Memory B cell (primary cell): ENCODE data around the gene GNGT1.

ENCODE experiments used
- ATAC-seq: fragments of 150-1000 bp; cut with Tn5 transposase; 2 replicates; pipeline ENCODE4 v1.10.0; 2021; ENCODE audit warnings: low read depth, mild to moderate bottlenecking, moderate library complexity
- DNase-seq, 2 donors: peaks; one replicate each; pipeline ENCODE4 v3.0.0; 2022; ENCODE audit warnings: low spot score in 2 of 2
- H3K27ac Mint-ChIP-seq: one replicate; pipeline ENCODE4 v1.8.0; 2022; ENCODE audit warnings: mild to moderate bottlenecking, moderate library complexity, mixed read lengths
- H3K27me3 Mint-ChIP-seq: one replicate; pipeline ENCODE4 v1.8.0; 2022; ENCODE audit warnings: mixed read lengths
- H3K36me3 Mint-ChIP-seq: one replicate; pipeline ENCODE4 v1.8.0; 2022; ENCODE audit warnings: mild to moderate bottlenecking, mixed read lengths
- H3K4me1 Mint-ChIP-seq: one replicate; pipeline ENCODE4 v1.8.0; 2022; ENCODE audit warnings: mixed read lengths
- H3K4me3 Mint-ChIP-seq: one replicate; pipeline ENCODE4 v1.8.0; 2022; ENCODE audit warnings: mild to moderate bottlenecking, moderate library complexity, mixed read lengths
- H3K9me3 Mint-ChIP-seq: one replicate; pipeline ENCODE4 v1.8.0; 2022; ENCODE audit warnings: mixed read lengths

Gene GNGT1

GRCh38 chr7:93906267-93906666, at the start of gene GNGT1:
Gene GNGT1, plus strand, starts transcription at chr7:93906567. Its CDS starts 180 bp downstream, at chr7:93906747.
- no peak for ATAC-seq
- no peak within 1 kb of the TSS for H3K4me3 Mint-ChIP-seq
- H3K4me1 Mint-ChIP-seq: no peaks in the 10 kb centered on the region
- H3K27ac Mint-ChIP-seq: no peak within 1 kb of the TSS
- H3K9me3 Mint-ChIP-seq: no peaks in the 10 kb centered on the region
- H3K27me3 Mint-ChIP-seq: no peaks in the 10 kb centered on the region
- no peaks in the 10 kb centered on the region for H3K36me3 Mint-ChIP-seq
- no peak for DNase-seq

- ATAC-seq (no peak), DNase-seq (no peak)
- Mint-ChIP-seq H3K9me3 (no peaks in the 10 kb centered on the region), H3K27ac (no peak overlapping the region), H3K4me3 (no peak overlapping the region), H3K27me3 (peaks cover 6% of the 10 kb centered on the region), H3K36me3 (no peaks in the 10 kb centered on the region), H3K4me1 (no peaks in the 10 kb centered on the region)
Observed at GRCh38 chr7:93858857-93859256, 47.5 kb upstream of the GNGT1 start.

GRCh38 chr7:93860261-93860660, 46.1 kb upstream of the GNGT1 start:
- ATAC-seq (no peak), DNase-seq (no peak)
- H3K4me3 Mint-ChIP-seq: no peak overlapping the region
- no peaks in the 10 kb centered on the region for H3K4me1 Mint-ChIP-seq
- no peaks in the 10 kb centered on the region for H3K36me3 Mint-ChIP-seq
- H3K27ac Mint-ChIP-seq: no peak overlapping the region
- peaks cover 6% of the 10 kb centered on the region for H3K27me3 Mint-ChIP-seq
- H3K9me3 Mint-ChIP-seq: no peaks in the 10 kb centered on the region

- ATAC-seq (no peak), DNase-seq (no peak)
Observed at GRCh38 chr7:93861325-93861949, 44.9 kb upstream of the GNGT1 start.

GRCh38 chr7:93862651-93863050, 43.7 kb upstream of the GNGT1 start:
- Mint-ChIP-seq H3K4me1 (no peaks in the 10 kb centered on the region), H3K27ac (no peak overlapping the region)

More at GRCh38 chr7:93861325-93861949, 44.9 kb upstream of the GNGT1 start:
- Mint-ChIP-seq H3K36me3 (no peaks in the 10 kb centered on the region), H3K9me3 (no peaks in the 10 kb centered on the region), H3K4me3 (no peak overlapping the region), H3K4me1 (no peaks in the 10 kb centered on the region), H3K27me3 (peaks cover 6% of the 10 kb centered on the region), H3K27ac (no peak overlapping the region)

GRCh38 chr7:93866886-93867285, 39.5 kb upstream of the GNGT1 start:
- H3K4me1 Mint-ChIP-seq: no peaks in the 10 kb centered on the region
- H3K27ac Mint-ChIP-seq: no peak overlapping the region
- H3K4me3 Mint-ChIP-seq: no peak overlapping the region
- DNase-seq (no peak), ATAC-seq (no peak)
- no peaks in the 10 kb centered on the region for H3K9me3 Mint-ChIP-seq
- H3K36me3 Mint-ChIP-seq: no peaks in the 10 kb centered on the region
- peaks cover 3% of the 10 kb centered on the region for H3K27me3 Mint-ChIP-seq

More at GRCh38 chr7:93862651-93863050, 43.7 kb upstream of the GNGT1 start:
- no peaks in the 10 kb centered on the region for H3K9me3 Mint-ChIP-seq
- H3K27me3 Mint-ChIP-seq: peaks cover 3% of the 10 kb centered on the region
- H3K4me3 Mint-ChIP-seq: no peak overlapping the region
- ATAC-seq (no peak), DNase-seq (no peak)
- no peaks in the 10 kb centered on the region for H3K36me3 Mint-ChIP-seq

- Mint-ChIP-seq H3K4me3 (no peak overlapping the region), H3K27me3 (no peaks in the 10 kb centered on the region), H3K27ac (no peak overlapping the region), H3K36me3 (peaks cover 2% of the 10 kb centered on the region), H3K9me3 (peaks cover 3% of the 10 kb centered on the region), H3K4me1 (peaks cover 3% of the 10 kb centered on the region)
- ATAC-seq (no peak), DNase-seq (no peak)
Observed at GRCh38 chr7:93873998-93874574, 32.3 kb upstream of the GNGT1 start.

GRCh38 chr7:93877742-93878141, 28.6 kb upstream of the GNGT1 start:
- Mint-ChIP-seq H3K4me1 (peaks cover 3% of the 10 kb centered on the region), H3K9me3 (peaks cover 8% of the 10 kb centered on the region), H3K27ac (no peak overlapping the region), H3K4me3 (no peak overlapping the region), H3K36me3 (peaks cover 4% of the 10 kb centered on the region), H3K27me3 (peaks cover 1% of the 10 kb centered on the region)
- no peak for ATAC-seq
- DNase-seq: no peak

GRCh38 chr7:93879356-93879755, 27.0 kb upstream of the GNGT1 start:
- H3K4me1 Mint-ChIP-seq: peaks cover 3% of the 10 kb centered on the region
- H3K4me3 Mint-ChIP-seq: no peak overlapping the region
- no peak overlapping the region for H3K27ac Mint-ChIP-seq

GRCh38 chr7:93882468-93882867, 23.9 kb upstream of the GNGT1 start:
- Mint-ChIP-seq H3K27ac (no peak overlapping the region), H3K4me1 (peaks cover 2% of the 10 kb centered on the region), H3K36me3 (peaks cover 2% of the 10 kb centered on the region), H3K4me3 (no peak overlapping the region), H3K9me3 (peaks cover 5% of the 10 kb centered on the region), H3K27me3 (peaks cover 1% of the 10 kb centered on the region)
- DNase-seq (no peak), ATAC-seq (no peak)

More at GRCh38 chr7:93879356-93879755, 27.0 kb upstream of the GNGT1 start:
- Mint-ChIP-seq H3K36me3 (peaks cover 2% of the 10 kb centered on the region), H3K27me3 (peaks cover 1% of the 10 kb centered on the region), H3K9me3 (peaks cover 5% of the 10 kb centered on the region)
- ATAC-seq (no peak), DNase-seq (no peak)

GRCh38 chr7:93883078-93883916, 23.1 kb upstream of the GNGT1 start:
- ATAC-seq (no peak), DNase-seq (no peak)
- no peak overlapping the region for H3K27ac Mint-ChIP-seq
- peaks cover 2% of the 10 kb centered on the region for H3K36me3 Mint-ChIP-seq
- no peak overlapping the region for H3K4me3 Mint-ChIP-seq
- H3K4me1 Mint-ChIP-seq: no peaks in the 10 kb centered on the region
- H3K9me3 Mint-ChIP-seq: peaks cover 5% of the 10 kb centered on the region
- peaks cover 2% of the 10 kb centered on the region for H3K27me3 Mint-ChIP-seq

- no peak for ATAC-seq
- Mint-ChIP-seq H3K27me3 (peaks cover 5% of the 10 kb centered on the region), H3K4me1 (no peaks in the 10 kb centered on the region), H3K9me3 (peaks cover 5% of the 10 kb centered on the region), H3K27ac (no peak overlapping the region), H3K4me3 (no peak overlapping the region), H3K36me3 (peaks cover 2% of the 10 kb centered on the region)
- DNase-seq: no peak
Observed at GRCh38 chr7:93883917-93884345, 22.4 kb upstream of the GNGT1 start.

GRCh38 chr7:93884541-93884940, 21.8 kb upstream of the GNGT1 start:
- no peak overlapping the region for H3K27ac Mint-ChIP-seq
- no peaks in the 10 kb centered on the region for H3K36me3 Mint-ChIP-seq
- DNase-seq (no peak), ATAC-seq (no peak)
- H3K27me3 Mint-ChIP-seq: peaks cover 3% of the 10 kb centered on the region
- peaks cover 3% of the 10 kb centered on the region for H3K9me3 Mint-ChIP-seq
- no peaks in the 10 kb centered on the region for H3K4me1 Mint-ChIP-seq
- no peak overlapping the region for H3K4me3 Mint-ChIP-seq

- Mint-ChIP-seq H3K4me1 (peaks cover 13% of the 10 kb centered on the region), H3K4me3 (peak overlapping the region; percentile 97), H3K9me3 (no peaks in the 10 kb centered on the region), H3K27me3 (peaks cover 11% of the 10 kb centered on the region), H3K36me3 (no peaks in the 10 kb centered on the region), H3K27ac (no peak overlapping the region)
- ATAC-seq (no peak), DNase-seq (no peak)
Observed at GRCh38 chr7:93889261-93889660, 17.1 kb upstream of the GNGT1 start.
